ENCODE data around the gene PPP2R3A. TPM values are rescaled to one million over a fixed set of nuclear protein-coding genes. Genes with fewer than 3 reads are reported as not detected.
"Not testable (repeated sequence)": the region's sequence is repeated elsewhere in the genome, so short reads cannot be mapped to it uniquely, and the experiment has no call there.

PPP2R3A gene
- polyA plus RNA-seq, 1 donor (not counting 4 experiments of a cell fraction or from before 2014, with no cell fraction given): 11.1 TPM

GRCh38 chr3:136162322-136162721 is 196.8 kb downstream of the PPP2R3A start:
- no peak for FAIRE-seq
- TF ChIP-seq, protein P1, sequence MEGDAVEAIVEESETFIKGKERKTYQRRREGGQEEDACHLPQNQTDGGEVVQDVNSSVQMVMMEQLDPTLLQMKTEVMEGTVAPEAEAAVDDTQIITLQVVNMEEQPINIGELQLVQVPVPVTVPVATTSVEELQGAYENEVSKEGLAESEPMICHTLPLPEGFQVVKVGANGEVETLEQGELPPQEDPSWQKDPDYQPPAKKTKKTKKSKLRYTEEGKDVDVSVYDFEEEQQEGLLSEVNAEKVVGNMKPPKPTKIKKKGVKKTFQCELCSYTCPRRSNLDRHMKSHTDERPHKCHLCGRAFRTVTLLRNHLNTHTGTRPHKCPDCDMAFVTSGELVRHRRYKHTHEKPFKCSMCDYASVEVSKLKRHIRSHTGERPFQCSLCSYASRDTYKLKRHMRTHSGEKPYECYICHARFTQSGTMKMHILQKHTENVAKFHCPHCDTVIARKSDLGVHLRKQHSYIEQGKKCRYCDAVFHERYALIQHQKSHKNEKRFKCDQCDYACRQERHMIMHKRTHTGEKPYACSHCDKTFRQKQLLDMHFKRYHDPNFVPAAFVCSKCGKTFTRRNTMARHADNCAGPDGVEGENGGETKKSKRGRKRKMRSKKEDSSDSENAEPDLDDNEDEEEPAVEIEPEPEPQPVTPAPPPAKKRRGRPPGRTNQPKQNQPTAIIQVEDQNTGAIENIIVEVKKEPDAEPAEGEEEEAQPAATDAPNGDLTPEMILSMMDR (optimal IDR thresholded peaks at IDR 0.05 in 1 of 3, IDR thresholded peaks at IDR 0.05 in 1 of 3, conservative IDR thresholded peaks at IDR 0.05 in 1 of 3; ENCODE audit: extremely low read depth in 1 of 3, insufficient read depth in 2 of 3, low read length in 3 of 3): no peak
- no peak for TF ChIP-seq EZH2 (IDR thresholded peaks at IDR 0.05; ENCODE audit: low read length)
- H3K27ac ChIP-seq (ENCODE audit: control insufficient read depth, insufficient read depth, low read length): no peak overlapping the region
- H3K4me1 ChIP-seq (ENCODE audit: control insufficient read depth, extremely low read depth, insufficient read depth, low read length): peaks cover 11% of the 10 kb centered on the region
- H3K79me2 ChIP-seq (ENCODE audit: control insufficient read depth, insufficient read depth, low read length): peaks cover 97% of the 10 kb centered on the region
- H2AFZ ChIP-seq (ENCODE audit: control insufficient read depth, low read length): no peak overlapping the region
- H3K27me3 ChIP-seq (ENCODE audit: control insufficient read depth, extremely low read depth, insufficient read depth, low read length): no peaks in the 10 kb centered on the region
- H3K9me3 ChIP-seq (ENCODE audit: control insufficient read depth, low read depth, low read length): no peaks in the 10 kb centered on the region
- H3K4me2 ChIP-seq (ENCODE audit: control insufficient read depth, extremely low read depth, insufficient read depth, low read depth, low read length): no peak overlapping the region
- dilution Hi-C loops (cut with MboI; ENCODE audit: extremely low pct_ligation_motif_present, low sequenced_read_pairs): no loop called here
- H3K9ac ChIP-seq (ENCODE audit: control insufficient read depth, extremely low read depth, insufficient read depth, low read length): no peak overlapping the region
- DNase-seq (ENCODE audit: low read depth, low spot score): no peak
- no peaks in the 10 kb centered on the region for H3K36me3 ChIP-seq (ENCODE audit: control insufficient read depth in 2 of 2, extremely low read depth in 1 of 2, insufficient read depth in 2 of 2, low read length in 2 of 2)
- H4K20me1 ChIP-seq (ENCODE audit: control insufficient read depth, extremely low read depth, insufficient read depth, low read length): no peaks in the 10 kb centered on the region
- no peaks in the 10 kb centered on the region for H3K9me1 ChIP-seq (ENCODE audit: control insufficient read depth, extremely low read depth, insufficient read depth, low read length)
- no peak overlapping the region for H3K4me3 ChIP-seq (ENCODE audit: control insufficient read depth in 2 of 3, extremely low read depth in 1 of 3, insufficient read depth in 2 of 3, low read depth in 1 of 3, low read length in 3 of 3)

DNA sequence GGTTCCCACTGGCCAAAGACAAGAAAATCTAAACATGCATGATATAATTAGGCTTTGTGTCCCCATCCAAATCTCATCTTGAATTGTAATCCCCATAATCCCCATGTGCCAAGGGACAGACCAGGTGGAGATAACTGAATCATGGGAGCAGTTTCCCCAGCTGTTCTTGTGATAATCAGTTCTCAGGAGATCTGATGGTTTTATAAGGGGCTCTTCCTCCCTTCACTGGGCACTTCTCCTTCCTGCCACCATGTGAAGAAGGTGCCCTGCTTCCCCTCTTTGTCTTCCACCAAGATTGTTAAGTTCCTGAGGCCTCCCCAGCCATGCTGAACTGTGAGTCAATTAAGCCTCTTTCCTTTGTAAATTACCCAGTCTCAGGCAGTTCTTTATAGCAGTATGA is 198.1 kb downstream of the PPP2R3A start:
- H3K9me3 ChIP-seq (ENCODE audit: control insufficient read depth, low read depth, low read length); H2AFZ ChIP-seq (ENCODE audit: control insufficient read depth, low read length); H3K4me3 ChIP-seq (ENCODE audit: control insufficient read depth in 2 of 3, extremely low read depth in 1 of 3, insufficient read depth in 2 of 3, low read depth in 1 of 3, low read length in 3 of 3); H3K4me2 ChIP-seq (ENCODE audit: control insufficient read depth, extremely low read depth, insufficient read depth, low read depth, low read length); dilution Hi-C loops (cut with MboI; ENCODE audit: extremely low pct_ligation_motif_present, low sequenced_read_pairs); DNase-seq (ENCODE audit: low read depth, low spot score); H4K20me1 ChIP-seq (ENCODE audit: control insufficient read depth, extremely low read depth, insufficient read depth, low read length); H3K27me3 ChIP-seq (ENCODE audit: control insufficient read depth, extremely low read depth, insufficient read depth, low read length); H3K9me1 ChIP-seq (ENCODE audit: control insufficient read depth, extremely low read depth, insufficient read depth, low read length); FAIRE-seq; H3K27ac ChIP-seq (ENCODE audit: control insufficient read depth, insufficient read depth, low read length); H3K9ac ChIP-seq (ENCODE audit: control insufficient read depth, extremely low read depth, insufficient read depth, low read length); H3K36me3 ChIP-seq (ENCODE audit: control insufficient read depth in 2 of 2, extremely low read depth in 1 of 2, insufficient read depth in 2 of 2, low read length in 2 of 2): not testable (repeated sequence)
- Histone ChIP-seq H3K4me1 (ENCODE audit: control insufficient read depth, extremely low read depth, insufficient read depth, low read length) (peaks cover 11% of the 10 kb centered on the region), H3K79me2 (ENCODE audit: control insufficient read depth, insufficient read depth, low read length) (peaks cover 97% of the 10 kb centered on the region)

DNA sequence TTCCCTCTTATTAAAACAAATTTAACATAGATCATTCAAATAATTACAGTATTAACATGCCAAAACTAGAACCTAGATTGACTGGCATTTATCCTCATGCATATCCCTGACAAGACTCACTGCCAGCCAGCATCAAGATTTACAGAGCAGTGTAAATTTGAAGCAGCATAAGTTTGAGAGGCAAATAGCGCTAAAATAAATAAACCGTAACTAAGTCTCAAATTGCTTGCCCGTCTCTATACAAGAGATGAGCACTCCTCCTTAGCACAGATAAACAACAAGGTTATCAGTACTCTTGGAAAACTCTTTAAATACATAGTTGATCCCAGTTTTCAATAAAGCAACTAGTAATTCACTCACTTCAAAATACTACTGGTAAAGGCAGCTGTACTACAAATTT is 201.0 kb downstream of the PPP2R3A start:
- H3K27me3 ChIP-seq (ENCODE audit: control insufficient read depth, extremely low read depth, insufficient read depth, low read length): no peaks in the 10 kb centered on the region
- DNase-seq (ENCODE audit: low read depth, low spot score) (no peak), FAIRE-seq (no peak)
- peak overlapping the region; percentile 68 for H3K4me2 ChIP-seq (ENCODE audit: control insufficient read depth, extremely low read depth, insufficient read depth, low read depth, low read length)
- dilution Hi-C loops (cut with MboI; ENCODE audit: extremely low pct_ligation_motif_present, low sequenced_read_pairs): no loop called here
- peak overlapping the region in 1 of 3 experiments; percentile 21 for H3K4me3 ChIP-seq (ENCODE audit: control insufficient read depth in 2 of 3, extremely low read depth in 1 of 3, insufficient read depth in 2 of 3, low read depth in 1 of 3, low read length in 3 of 3)
- no peaks in the 10 kb centered on the region for H3K36me3 ChIP-seq (ENCODE audit: control insufficient read depth in 2 of 2, extremely low read depth in 1 of 2, insufficient read depth in 2 of 2, low read length in 2 of 2)
- no peaks in the 10 kb centered on the region for H3K9me1 ChIP-seq (ENCODE audit: control insufficient read depth, extremely low read depth, insufficient read depth, low read length)
- H3K9me3 ChIP-seq (ENCODE audit: control insufficient read depth, low read depth, low read length): no peaks in the 10 kb centered on the region
- H3K4me1 ChIP-seq (ENCODE audit: control insufficient read depth, extremely low read depth, insufficient read depth, low read length): peaks cover 24% of the 10 kb centered on the region
- TF ChIP-seq EZH2 (IDR thresholded peaks at IDR 0.05; ENCODE audit: low read length): no peak
- peaks cover 91% of the 10 kb centered on the region for H3K79me2 ChIP-seq (ENCODE audit: control insufficient read depth, insufficient read depth, low read length)
- peak overlapping the region; percentile 13 for H3K9ac ChIP-seq (ENCODE audit: control insufficient read depth, extremely low read depth, insufficient read depth, low read length)
- peak overlapping the region; percentile 33 for H3K27ac ChIP-seq (ENCODE audit: control insufficient read depth, insufficient read depth, low read length)
- no peaks in the 10 kb centered on the region for H4K20me1 ChIP-seq (ENCODE audit: control insufficient read depth, extremely low read depth, insufficient read depth, low read length)
- H2AFZ ChIP-seq (ENCODE audit: control insufficient read depth, low read length): no peak overlapping the region

GRCh38 chr3:136168236-136168635 is 202.7 kb downstream of the PPP2R3A start:
- H3K9me3 ChIP-seq (ENCODE audit: control insufficient read depth, low read depth, low read length); H3K9ac ChIP-seq (ENCODE audit: control insufficient read depth, extremely low read depth, insufficient read depth, low read length); dilution Hi-C loops (cut with MboI; ENCODE audit: extremely low pct_ligation_motif_present, low sequenced_read_pairs); H3K4me3 ChIP-seq (ENCODE audit: control insufficient read depth in 2 of 3, extremely low read depth in 1 of 3, insufficient read depth in 2 of 3, low read depth in 1 of 3, low read length in 3 of 3); H3K4me2 ChIP-seq (ENCODE audit: control insufficient read depth, extremely low read depth, insufficient read depth, low read depth, low read length); FAIRE-seq; H3K9me1 ChIP-seq (ENCODE audit: control insufficient read depth, extremely low read depth, insufficient read depth, low read length); DNase-seq (ENCODE audit: low read depth, low spot score); H3K27ac ChIP-seq (ENCODE audit: control insufficient read depth, insufficient read depth, low read length); H3K36me3 ChIP-seq (ENCODE audit: control insufficient read depth in 2 of 2, extremely low read depth in 1 of 2, insufficient read depth in 2 of 2, low read length in 2 of 2); H4K20me1 ChIP-seq (ENCODE audit: control insufficient read depth, extremely low read depth, insufficient read depth, low read length); H3K27me3 ChIP-seq (ENCODE audit: control insufficient read depth, extremely low read depth, insufficient read depth, low read length); H2AFZ ChIP-seq (ENCODE audit: control insufficient read depth, low read length): not testable (repeated sequence)
- H3K79me2 ChIP-seq (ENCODE audit: control insufficient read depth, insufficient read depth, low read length): peaks cover 91% of the 10 kb centered on the region
- H3K4me1 ChIP-seq (ENCODE audit: control insufficient read depth, extremely low read depth, insufficient read depth, low read length): peaks cover 35% of the 10 kb centered on the region
